Measurements from ENCODE around the gene MAP3K1. TPM values are rescaled to one million over a fixed set of nuclear protein-coding genes. Genes with fewer than 3 reads are reported as not detected.
A peak's percentile ranks its signal among the peaks of the same experiment; 100 is the strongest.

The MAP3K1 gene
- total RNA-seq, 1 donor from 2014 or later, result 27.5 TPM

- peaks cover 15% of the 10 kb centered on the region for H3K4me1 Mint-ChIP-seq (ENCODE audit: unreplicated experiment)
- peak within 1 kb of the TSS; percentile 96 for H3K4me3 Mint-ChIP-seq (ENCODE audit: unreplicated experiment)
- DNase-seq (ENCODE audit: low spot score), result peak; percentile 98
- H3K36me3 Mint-ChIP-seq (ENCODE audit: low read depth, unreplicated experiment), result peaks cover 8% of the 10 kb centered on the region
- TF ChIP-seq, protein P1, sequence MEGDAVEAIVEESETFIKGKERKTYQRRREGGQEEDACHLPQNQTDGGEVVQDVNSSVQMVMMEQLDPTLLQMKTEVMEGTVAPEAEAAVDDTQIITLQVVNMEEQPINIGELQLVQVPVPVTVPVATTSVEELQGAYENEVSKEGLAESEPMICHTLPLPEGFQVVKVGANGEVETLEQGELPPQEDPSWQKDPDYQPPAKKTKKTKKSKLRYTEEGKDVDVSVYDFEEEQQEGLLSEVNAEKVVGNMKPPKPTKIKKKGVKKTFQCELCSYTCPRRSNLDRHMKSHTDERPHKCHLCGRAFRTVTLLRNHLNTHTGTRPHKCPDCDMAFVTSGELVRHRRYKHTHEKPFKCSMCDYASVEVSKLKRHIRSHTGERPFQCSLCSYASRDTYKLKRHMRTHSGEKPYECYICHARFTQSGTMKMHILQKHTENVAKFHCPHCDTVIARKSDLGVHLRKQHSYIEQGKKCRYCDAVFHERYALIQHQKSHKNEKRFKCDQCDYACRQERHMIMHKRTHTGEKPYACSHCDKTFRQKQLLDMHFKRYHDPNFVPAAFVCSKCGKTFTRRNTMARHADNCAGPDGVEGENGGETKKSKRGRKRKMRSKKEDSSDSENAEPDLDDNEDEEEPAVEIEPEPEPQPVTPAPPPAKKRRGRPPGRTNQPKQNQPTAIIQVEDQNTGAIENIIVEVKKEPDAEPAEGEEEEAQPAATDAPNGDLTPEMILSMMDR (IDR thresholded peaks at IDR 0.05; ENCODE audit: unreplicated experiment), result no peak
- peak within 1 kb of the TSS; percentile 99 for H3K27ac Mint-ChIP-seq (ENCODE audit: unreplicated experiment)
- peaks cover 7% of the 10 kb centered on the region for H3K27me3 Mint-ChIP-seq (ENCODE audit: unreplicated experiment)
- H3K9me3 Mint-ChIP-seq (ENCODE audit: unreplicated experiment), result no peaks in the 10 kb centered on the region
Observed at GRCh38 chr5:56909294-56910209, 94.2 kb downstream of the MAP3K1 start, which contains the start of gene SETD9. Gene SETD9 (plus strand): TSS chr5:56909596. CDS start chr5:56909646, 50 bp downstream.

DNA sequence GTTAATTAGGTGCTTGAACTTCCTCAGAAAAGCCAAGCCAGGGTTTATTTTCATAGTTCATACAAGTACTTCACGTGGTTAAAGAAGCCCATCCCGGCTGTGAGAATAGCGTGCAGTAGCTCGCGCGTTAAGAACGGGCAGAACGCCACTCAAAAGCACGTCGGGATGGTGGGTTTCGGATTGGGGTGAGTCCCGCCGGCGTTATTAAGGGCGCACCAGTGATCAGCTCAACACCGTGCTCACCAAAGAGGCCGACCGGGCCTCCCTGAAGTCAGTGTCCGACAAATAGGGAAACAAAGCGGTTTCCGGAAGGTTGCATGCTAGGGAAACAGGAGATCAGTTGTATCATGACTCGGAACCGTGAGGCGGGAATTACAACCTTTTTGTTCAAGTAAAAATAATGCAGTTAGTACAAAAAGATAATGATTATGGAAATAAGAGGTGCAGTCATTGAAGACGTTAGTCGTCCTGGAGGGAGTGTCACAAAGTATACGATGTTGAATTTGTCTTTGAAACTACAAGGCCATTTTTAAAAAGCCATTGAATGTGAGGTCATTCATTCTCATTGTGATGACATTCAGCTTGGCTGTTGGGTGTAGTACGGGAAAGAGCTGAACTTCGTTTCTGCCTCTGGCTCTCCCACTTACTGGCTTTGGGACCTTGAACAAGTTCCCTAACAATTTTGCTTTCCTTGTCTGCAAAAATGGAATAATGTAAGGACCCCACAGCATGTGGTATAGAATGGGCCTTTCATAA is 95.0 kb downstream of the MAP3K1 start:
- DNase-seq (ENCODE audit: low spot score), result peak; percentile 52
- H3K4me3 Mint-ChIP-seq (ENCODE audit: unreplicated experiment), result peak overlapping the region; percentile 88
- H3K9me3 Mint-ChIP-seq (ENCODE audit: unreplicated experiment), result no peaks in the 10 kb centered on the region
- H3K27me3 Mint-ChIP-seq (ENCODE audit: unreplicated experiment), result peaks cover 7% of the 10 kb centered on the region
- H3K27ac Mint-ChIP-seq (ENCODE audit: unreplicated experiment), result peak overlapping the region; percentile 96
- H3K36me3 Mint-ChIP-seq (ENCODE audit: low read depth, unreplicated experiment), result peaks cover 8% of the 10 kb centered on the region
- TF ChIP-seq, protein P1 (IDR thresholded peaks at IDR 0.05; ENCODE audit: unreplicated experiment), result no peak
- peaks cover 15% of the 10 kb centered on the region for H3K4me1 Mint-ChIP-seq (ENCODE audit: unreplicated experiment)

DNA sequence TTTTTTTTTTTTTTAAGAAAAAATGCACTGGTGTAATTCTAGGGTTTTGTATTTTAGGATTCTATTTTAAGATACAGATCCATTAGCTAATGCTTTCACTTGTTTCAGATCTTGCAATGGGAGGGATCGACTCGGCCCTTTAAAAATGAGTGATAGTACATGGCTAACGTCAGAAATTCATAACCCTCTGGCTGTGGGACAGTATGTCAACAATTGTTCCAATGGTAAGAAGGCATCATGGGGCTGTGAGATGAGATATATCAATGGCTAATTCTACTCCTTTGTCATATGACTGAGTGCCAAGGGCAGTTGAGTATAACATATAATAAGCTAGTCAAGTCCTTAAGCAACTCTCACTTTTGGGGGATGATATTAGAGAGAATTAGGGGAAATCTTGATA is 98.4 kb downstream of the MAP3K1 start:
- no peak for DNase-seq (ENCODE audit: low spot score)
- Mint-ChIP-seq H3K27ac (ENCODE audit: unreplicated experiment) (no peak overlapping the region), H3K36me3 (ENCODE audit: low read depth, unreplicated experiment) (peaks cover 6% of the 10 kb centered on the region), H3K4me1 (ENCODE audit: unreplicated experiment) (peaks cover 10% of the 10 kb centered on the region), H3K27me3 (ENCODE audit: unreplicated experiment) (peaks cover 4% of the 10 kb centered on the region), H3K9me3 (ENCODE audit: unreplicated experiment) (no peaks in the 10 kb centered on the region), H3K4me3 (ENCODE audit: unreplicated experiment) (no peak overlapping the region)
- TF ChIP-seq, protein P1 (IDR thresholded peaks at IDR 0.05; ENCODE audit: unreplicated experiment), result no peak

GRCh38 chr5:56914678-56915077 is 99.3 kb downstream of the MAP3K1 start:
- peaks cover 7% of the 10 kb centered on the region for H3K4me1 Mint-ChIP-seq (ENCODE audit: unreplicated experiment)
- no peak for DNase-seq (ENCODE audit: low spot score)
- peaks cover 3% of the 10 kb centered on the region for H3K36me3 Mint-ChIP-seq (ENCODE audit: low read depth, unreplicated experiment)
- no peaks in the 10 kb centered on the region for H3K9me3 Mint-ChIP-seq (ENCODE audit: unreplicated experiment)
- no peak overlapping the region for H3K27ac Mint-ChIP-seq (ENCODE audit: unreplicated experiment)
- H3K4me3 Mint-ChIP-seq (ENCODE audit: unreplicated experiment), result no peak overlapping the region
- TF ChIP-seq, protein P1 (IDR thresholded peaks at IDR 0.05; ENCODE audit: unreplicated experiment), result no peak
- H3K27me3 Mint-ChIP-seq (ENCODE audit: unreplicated experiment), result peaks cover 2% of the 10 kb centered on the region

Data from endothelial cell (in vitro differentiated cells).